Left lung (tissue), 10 donors: ENCODE measurements around the gene TMEM63A. TPM values are rescaled to one million over a fixed set of nuclear protein-coding genes. Genes with fewer than 3 reads are reported as not detected.

Experiments used
- ATAC-seq: fragments of 200-7000 bp; cut with Tn5 transposase; one replicate; pipeline ENCODE4 v1.9.1; 2020; ENCODE audit warnings: moderate library complexity
- DNase-seq, 4 donors: peaks; one replicate each; pipeline ENCODE4 v3.0.0-alpha.2; 2013 to 2020
- H3K27ac ChIP-seq, 2 donors: fragments of 200-600 bp; sonication (generic) in 1 of 2; one replicate each; pipeline versions ENCODE4 v1.5.0 to v1.8.0; 2020 to 2021
- H3K27me3 ChIP-seq, 2 donors: fragments of 200-600 bp; sonication (generic) in 1 of 2; one replicate each; pipeline versions ENCODE4 v1.5.0 to v1.8.0; 2020 to 2021
- H3K36me3 ChIP-seq, 2 donors: fragments of 200-600 bp; sonication (generic) in 1 of 2; one replicate each; pipeline versions ENCODE4 v1.5.0 to v1.8.0; 2020 to 2021
- H3K4me1 ChIP-seq, 2 donors: fragments of 200-600 bp; one replicate each; pipeline ENCODE4 v1.8.0; 2021
- H3K4me3 ChIP-seq, 2 donors: fragments of 200-600 bp; sonication (generic) in 1 of 2; one replicate each; pipeline versions ENCODE4 v1.5.0 to v1.8.0; 2020 to 2021; ENCODE audit warnings: mild to moderate bottlenecking in 1 of 2
- H3K9me3 ChIP-seq, 2 donors: fragments of 200-600 bp; sonication (generic) in 1 of 2; one replicate each; pipeline versions ENCODE4 v1.5.0 to v1.8.0; 2020 to 2021
- CTCF ChIP-seq, 2 donors: fragments of 200-600 bp; sonication (generic) in 1 of 2; IDR thresholded peaks; one replicate each; pipeline versions ENCODE4 v1.5.0 to v1.8.0; 2021; ENCODE audit warnings: antibody characterized with exemption in 2 of 2
- intact Hi-C, 2 donors: fragments of 100-400 bp; cut with DNase I; formaldehyde crosslinking; loops; one replicate each; pipeline versions ENCODE4 v1.11.2 to v1.14.2; 2022
- polyA plus RNA-seq, 6 donors: library from polyadenylated mRNA; unstranded; fragments of 120-200 nt; gene quantifications; one replicate each; pipeline ENCODE4 v1.2.1, GENCODE V29; 2013; ENCODE audit not compliant: insufficient read length in 6 of 6
- total RNA-seq, 2 donors: library from RNA; stranded (reverse); fragmentation: NEBNext Ultra II Directional; extraction: Animal tissue kit (Norgen Biotek cat#: 25700); gene quantifications; one replicate each; pipeline ENCODE4 v1.2.1, GENCODE V29; 2021
- donor health status: DM: no; HTN: yes; CAD: no.
- donor health status: DM: no; HTN: no; CAD: no.

The TMEM63A gene
- total and polyA plus RNA-seq, 8 donors = 77.4 to 167 (median 123) TPM

GRCh38 chr1:225848030-225848955 lies 33.9 kb downstream of the TMEM63A start:
- intact Hi-C loops = loop anchor here in 1 of 2 donors (10.0 kb wide), 1 partner anchor 373 kb away; no protein-coding TSS in a partner anchor
- Histone ChIP-seq H3K36me3 (peaks cover 0 to 96% of the 10 kb centered on the region in 2 donors), H3K27ac (no peak overlapping the region)

GRCh38 chr1:225847610-225848009 lies 34.6 kb downstream of the TMEM63A start:
- peak in 1 of 4 donors; percentile 49 for DNase-seq
- H3K27ac ChIP-seq = no peak overlapping the region
- H3K9me3 ChIP-seq = no peaks in the 10 kb centered on the region
- H3K36me3 ChIP-seq = peaks cover 0 to 92% of the 10 kb centered on the region in 2 donors
- no peak for TF ChIP-seq CTCF (IDR thresholded peaks at IDR 0.05)
- H3K4me1 ChIP-seq = peaks cover 0 to 23% of the 10 kb centered on the region in 2 donors
- no peaks in the 10 kb centered on the region for H3K27me3 ChIP-seq
- no peak overlapping the region for H3K4me3 ChIP-seq
- intact Hi-C loops = loop anchor here in 1 of 2 donors (10.0 kb wide), 1 partner anchor 373 kb away; no protein-coding TSS in a partner anchor
- ATAC-seq = peak; percentile 25

More at GRCh38 chr1:225848030-225848955, 33.9 kb downstream of the TMEM63A start:
- Histone ChIP-seq H3K27me3 (no peaks in the 10 kb centered on the region), H3K4me3 (no peak overlapping the region), H3K9me3 (no peaks in the 10 kb centered on the region), H3K4me1 (peaks cover 0 to 24% of the 10 kb centered on the region in 2 donors)
- ATAC-seq = no peak
- no peak for TF ChIP-seq CTCF (IDR thresholded peaks at IDR 0.05)
- peak in 1 of 4 donors; percentile 27 for DNase-seq

GRCh38 chr1:225846331-225847310 lies 35.6 kb downstream of the TMEM63A start:
- intact Hi-C loops = loop anchor here in 1 of 2 donors (10.0 kb wide), 1 partner anchor 372 kb away; no protein-coding TSS in a partner anchor

GRCh38 chr1:225845571-225846259 lies 36.5 kb downstream of the TMEM63A start:
- DNase-seq (peak; percentile 59 to 85 (median 78)), ATAC-seq (peak; percentile 77)
- intact Hi-C loops = loop anchor here in 1 of 2 donors (10.0 kb wide), 1 partner anchor 371 kb away; no protein-coding TSS in a partner anchor
- no peaks in the 10 kb centered on the region for H3K27me3 ChIP-seq
- no peak overlapping the region for H3K4me3 ChIP-seq
- peaks cover 0 to 82% of the 10 kb centered on the region in 2 donors for H3K36me3 ChIP-seq
- peak; percentile 53 to 55 for TF ChIP-seq CTCF (IDR thresholded peaks at IDR 0.05)
- H3K9me3 ChIP-seq = no peaks in the 10 kb centered on the region
- peaks cover 0 to 19% of the 10 kb centered on the region in 2 donors for H3K4me1 ChIP-seq
- no peak overlapping the region for H3K27ac ChIP-seq

More at GRCh38 chr1:225846331-225847310, 35.6 kb downstream of the TMEM63A start:
- H3K27ac ChIP-seq = no peak overlapping the region
- H3K36me3 ChIP-seq = peaks cover 0 to 90% of the 10 kb centered on the region in 2 donors
- DNase-seq (peak in 1 of 4 donors; percentile 59), ATAC-seq (no peak)
- peaks cover 0 to 23% of the 10 kb centered on the region in 2 donors for H3K4me1 ChIP-seq
- H3K27me3 ChIP-seq = no peaks in the 10 kb centered on the region
- no peak for TF ChIP-seq CTCF (IDR thresholded peaks at IDR 0.05)
- no peak overlapping the region for H3K4me3 ChIP-seq
- H3K9me3 ChIP-seq = no peaks in the 10 kb centered on the region
